Fibroblast of mammary gland (primary cell): ENCODE measurements around the gene GLB1L2.

Experiments
- DNase-seq: peaks from one replicate; pipeline ENCODE4 v3.0.0-alpha.2; 2010; ENCODE audit warnings: low read depth
- H3K4me3 ChIP-seq: 2 replicates; pipeline ENCODE4 v1.5.1; 2011; ENCODE audit warnings: low read depth, mild to moderate bottlenecking, low read length, moderate library complexity; ENCODE audit not compliant: control insufficient read depth
- TF ChIP-seq, protein P1 (sequence below): conservative IDR thresholded peaks from 2 replicates; pipeline ENCODE4 v1.5.1; 2011; ENCODE audit warnings: low read depth, low read length, inconsistent platforms; ENCODE audit not compliant: control insufficient read depth, insufficient read depth

The GLB1L2 gene

DNA sequence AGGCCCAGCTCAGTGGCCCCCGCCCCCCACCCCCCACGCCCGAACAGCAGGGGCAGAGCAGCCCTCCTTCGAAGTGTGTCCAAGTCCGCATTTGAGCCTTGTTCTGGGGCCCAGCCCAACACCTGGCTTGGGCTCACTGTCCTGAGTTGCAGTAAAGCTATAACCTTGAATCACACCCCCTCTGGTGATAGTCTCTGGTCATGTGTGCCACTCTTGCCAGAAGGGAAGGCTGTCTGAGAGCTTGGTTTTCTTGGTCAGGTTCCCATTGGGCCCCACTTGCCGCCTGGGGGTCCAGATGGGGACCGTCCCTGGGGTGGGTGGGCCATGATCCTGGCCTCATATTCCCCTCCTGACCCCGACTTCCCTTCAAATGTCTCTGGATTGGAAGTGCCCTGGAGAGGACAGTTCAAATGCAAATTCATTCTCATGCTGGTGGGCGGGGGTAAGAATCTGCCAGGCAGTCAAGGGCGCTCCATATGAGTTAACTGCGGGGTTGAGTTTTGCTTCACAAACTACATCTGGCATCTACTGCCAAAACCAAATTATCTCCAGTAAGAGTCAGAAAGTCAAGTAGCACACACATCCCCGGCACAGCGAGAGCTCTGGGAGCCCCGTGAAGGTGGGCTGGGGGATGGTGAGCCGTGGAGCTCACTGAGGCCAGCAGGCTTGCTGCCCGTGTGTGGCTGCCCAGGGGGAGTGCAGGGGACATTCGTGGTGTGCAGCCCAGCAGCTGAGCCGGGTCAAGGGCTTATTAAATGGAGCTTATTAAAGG is 44.5 kb downstream of the GLB1L2 start:
- no peak overlapping the region for H3K4me3 ChIP-seq
- TF ChIP-seq, protein P1, sequence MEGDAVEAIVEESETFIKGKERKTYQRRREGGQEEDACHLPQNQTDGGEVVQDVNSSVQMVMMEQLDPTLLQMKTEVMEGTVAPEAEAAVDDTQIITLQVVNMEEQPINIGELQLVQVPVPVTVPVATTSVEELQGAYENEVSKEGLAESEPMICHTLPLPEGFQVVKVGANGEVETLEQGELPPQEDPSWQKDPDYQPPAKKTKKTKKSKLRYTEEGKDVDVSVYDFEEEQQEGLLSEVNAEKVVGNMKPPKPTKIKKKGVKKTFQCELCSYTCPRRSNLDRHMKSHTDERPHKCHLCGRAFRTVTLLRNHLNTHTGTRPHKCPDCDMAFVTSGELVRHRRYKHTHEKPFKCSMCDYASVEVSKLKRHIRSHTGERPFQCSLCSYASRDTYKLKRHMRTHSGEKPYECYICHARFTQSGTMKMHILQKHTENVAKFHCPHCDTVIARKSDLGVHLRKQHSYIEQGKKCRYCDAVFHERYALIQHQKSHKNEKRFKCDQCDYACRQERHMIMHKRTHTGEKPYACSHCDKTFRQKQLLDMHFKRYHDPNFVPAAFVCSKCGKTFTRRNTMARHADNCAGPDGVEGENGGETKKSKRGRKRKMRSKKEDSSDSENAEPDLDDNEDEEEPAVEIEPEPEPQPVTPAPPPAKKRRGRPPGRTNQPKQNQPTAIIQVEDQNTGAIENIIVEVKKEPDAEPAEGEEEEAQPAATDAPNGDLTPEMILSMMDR, result no peak
- no peak for DNase-seq

DNA sequence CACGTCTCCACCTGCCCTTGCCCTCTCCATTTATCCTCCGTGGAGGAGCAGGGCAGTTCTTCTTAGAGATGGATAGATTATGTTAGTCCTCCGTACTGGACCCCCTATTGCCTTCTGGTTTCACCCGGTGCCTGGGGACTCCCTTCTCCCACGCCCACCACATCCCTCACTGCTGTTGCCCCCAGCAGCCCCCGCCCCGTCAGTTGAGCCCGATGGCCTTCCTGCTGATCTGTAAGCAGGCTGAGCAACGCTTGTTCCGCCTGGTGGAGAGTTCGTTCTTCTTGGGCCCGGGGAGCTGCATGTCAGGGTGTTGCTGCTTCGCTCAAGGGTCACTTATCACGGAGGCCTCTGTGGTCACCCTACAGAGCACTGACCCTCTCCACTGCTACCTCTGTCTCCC is 46.1 kb downstream of the GLB1L2 start:
- no peak overlapping the region for H3K4me3 ChIP-seq
- TF ChIP-seq, protein P1, result no peak
- no peak for DNase-seq

- no peak overlapping the region for H3K4me3 ChIP-seq
- DNase-seq, result no peak
- TF ChIP-seq, protein P1, result no peak
These were observed 47.5 kb downstream of the GLB1L2 start for GRCh38 chr11:134379241-134379640.

DNA sequence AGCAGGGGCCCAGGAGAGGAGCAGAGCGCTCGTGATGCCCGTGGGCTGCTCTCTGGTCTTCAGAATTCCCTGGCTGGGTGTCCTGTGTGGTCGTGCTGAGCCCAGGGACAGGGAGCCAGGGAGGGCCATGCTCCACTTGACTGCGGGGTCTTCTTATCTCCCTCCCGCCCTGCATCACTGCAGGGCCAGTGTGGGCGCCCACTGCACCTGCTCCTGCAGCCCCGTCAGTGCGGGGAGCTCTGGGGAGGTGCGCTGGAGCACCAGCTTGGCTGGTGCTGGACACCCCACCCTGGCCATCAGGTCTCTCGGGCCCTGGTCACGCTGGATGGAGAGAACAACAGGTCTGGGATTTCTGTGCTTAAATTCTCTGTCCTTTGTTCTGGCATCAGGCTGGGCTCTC is 48.4 kb downstream of the GLB1L2 start:
- no peak overlapping the region for H3K4me3 ChIP-seq
- DNase-seq, result no peak
- TF ChIP-seq, protein P1, result no peak

GRCh38 chr11:134380785-134381184 is 49.0 kb downstream of the GLB1L2 start:
- no peak for DNase-seq
- TF ChIP-seq, protein P1, result no peak
- H3K4me3 ChIP-seq, result no peak overlapping the region

- no peak overlapping the region for H3K4me3 ChIP-seq
- DNase-seq, result no peak
- TF ChIP-seq, protein P1, result no peak
These were observed 50.5 kb downstream of the GLB1L2 start for GRCh38 chr11:134382257-134382656.
